Smooth muscle cell (in vitro differentiated cells): ENCODE results near the gene C21orf91. TPM values are rescaled to one million over a fixed set of nuclear protein-coding genes. Genes with fewer than 3 reads are reported as not detected.

Source experiments
- DNase-seq: peaks from one replicate; lab custom pipeline; 2025; ENCODE audit not compliant: unreplicated experiment; lab: John Stamatoyannopoulos, UW
- H2AFZ ChIP-seq: fragments of 200-600 bp; sonication (generic); 2 replicates; pipeline ENCODE4 v1.6.0; 2016; ENCODE audit warnings: antibody characterized with exemption, low read depth, mild to moderate bottlenecking
- H3F3A ChIP-seq: fragments of 200-600 bp; sonication (generic); 2 replicates; pipeline ENCODE4 v1.6.0; 2017; ENCODE audit warnings: antibody characterized with exemption, low read depth
- H3K27ac ChIP-seq: fragments of 200-600 bp; sonication (generic); 2 replicates; pipeline ENCODE4 v1.5.1; 2016; ENCODE audit warnings: low read depth, mild to moderate bottlenecking
- H3K27me3 ChIP-seq: fragments of 200-600 bp; sonication (generic); 2 replicates; pipeline ENCODE4 v1.6.1; 2016; ENCODE audit warnings: low read depth, mild to moderate bottlenecking
- H3K36me3 ChIP-seq: fragments of 200-600 bp; sonication (generic); 2 replicates; pipeline ENCODE4 v1.5.1; 2016; ENCODE audit warnings: low read depth
- H3K4me1 ChIP-seq: fragments of 200-600 bp; sonication (generic); 2 replicates; pipeline ENCODE4 v1.5.1; 2016; ENCODE audit warnings: low read depth
- H3K4me2 ChIP-seq: fragments of 200-600 bp; sonication (generic); 2 replicates; pipeline ENCODE4 v1.6.0; 2016; ENCODE audit warnings: mild to moderate bottlenecking
- H3K4me3 ChIP-seq: fragments of 200-600 bp; sonication (generic); 2 replicates; pipeline ENCODE4 v1.5.1; 2016; ENCODE audit warnings: mild to moderate bottlenecking
- H3K79me2 ChIP-seq: fragments of 200-600 bp; sonication (generic); 2 replicates; pipeline ENCODE4 v1.6.0; 2016; ENCODE audit warnings: low read depth, mild to moderate bottlenecking
- H3K9ac ChIP-seq: fragments of 200-600 bp; sonication (generic); 2 replicates; pipeline ENCODE4 v1.6.0; 2016; ENCODE audit warnings: low read depth
- H3K9me3 ChIP-seq: fragments of 200-600 bp; sonication (generic); replicated peaks from 2 replicates; pipeline ENCODE4 v1.5.1; 2016; ENCODE audit warnings: low read depth
- H4K20me1 ChIP-seq: fragments of 200-600 bp; sonication (generic); 2 replicates; pipeline ENCODE4 v1.6.0; 2016; ENCODE audit warnings: low read depth
- CTCF ChIP-seq: fragments of 200-600 bp; sonication (generic); IDR thresholded peaks from 2 replicates; pipeline ENCODE4 v1.5.1; 2017; ENCODE audit warnings: borderline replicate concordance, mild to moderate bottlenecking, antibody characterized with exemption; ENCODE audit not compliant: insufficient read depth, poor library complexity, severe bottlenecking
- WGBS: methylation state at CpG from one replicate; pipeline ENCODE4 v1.1.7; 2016; ENCODE audit warnings: low lambda C conversion rate; 5-methylcytosine and 5-hydroxymethylcytosine counted together
- polyA plus RNA-seq: library from polyadenylated mRNA; unstranded; fragments of >200 nt; fragmentation: Nextera tagmentation; extraction: Ambion mirVana; gene quantifications from 2 replicates; pipeline ENCODE4 v1.2.1, GENCODE V29; 2016
- total RNA-seq: library from RNA; depleted of rRNA; stranded (reverse); fragments of >200 nt; gene quantifications from 2 replicates; pipeline ENCODE4 v1.2.3, GENCODE V29; 2014

C21orf91 gene
- total and polyA plus RNA-seq, 2 experiments from 2014 or later = 4.8 to 11.5 TPM

DNA sequence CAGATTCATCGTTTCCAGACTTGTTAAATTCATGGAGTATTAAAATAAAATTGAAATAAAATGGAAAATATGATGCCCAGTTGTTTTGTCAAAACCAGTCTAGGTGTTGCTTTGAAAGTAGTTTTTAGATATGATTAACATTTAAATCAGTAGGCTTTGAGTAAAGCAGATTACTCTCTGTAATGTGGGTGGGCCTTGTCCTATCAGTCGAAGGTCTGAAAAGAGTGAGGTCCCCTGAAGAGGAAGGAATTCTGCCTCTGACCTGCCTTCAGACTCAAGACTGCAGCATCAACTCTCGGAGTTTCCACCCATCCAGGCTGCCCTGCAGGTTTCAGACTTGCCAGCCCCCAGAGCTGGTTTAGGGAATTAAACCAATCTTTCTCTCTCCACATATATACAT is 36.2 kb downstream of the C21orf91 start:
- H3K4me1 ChIP-seq = no peaks in the 10 kb centered on the region
- TF ChIP-seq CTCF = no peak
- H3K27ac ChIP-seq = no peak overlapping the region
- no peak for DNase-seq
- no peak overlapping the region for H3K9ac ChIP-seq
- H3F3A ChIP-seq = no peaks in the 10 kb centered on the region
- H3K9me3 ChIP-seq = no peaks in the 10 kb centered on the region
- H3K4me2 ChIP-seq = no peak overlapping the region
- no peak overlapping the region for H2AFZ ChIP-seq
- WGBS = 93% methylated on average over 3 of the region's 3 CpGs
- no peaks in the 10 kb centered on the region for H3K79me2 ChIP-seq
- no peaks in the 10 kb centered on the region for H3K27me3 ChIP-seq
- no peak overlapping the region for H3K4me3 ChIP-seq
- peaks cover 6% of the 10 kb centered on the region for H3K36me3 ChIP-seq
- no peaks in the 10 kb centered on the region for H4K20me1 ChIP-seq

- no peaks in the 10 kb centered on the region for H3K79me2 ChIP-seq
- peaks cover 6% of the 10 kb centered on the region for H3K36me3 ChIP-seq
- no peak overlapping the region for H3K4me2 ChIP-seq
- no peak overlapping the region for H2AFZ ChIP-seq
- no peak overlapping the region for H3K9ac ChIP-seq
- WGBS = 96% methylated on average over 1 of the region's 1 CpG
- H3K27me3 ChIP-seq = no peaks in the 10 kb centered on the region
- no peaks in the 10 kb centered on the region for H3F3A ChIP-seq
- TF ChIP-seq CTCF = no peak
- no peak overlapping the region for H3K4me3 ChIP-seq
- no peaks in the 10 kb centered on the region for H3K9me3 ChIP-seq
- DNase-seq = no peak
- H3K27ac ChIP-seq = no peak overlapping the region
- H4K20me1 ChIP-seq = no peaks in the 10 kb centered on the region
- no peaks in the 10 kb centered on the region for H3K4me1 ChIP-seq
Observed at GRCh38 chr21:17782051-17782450, 37.1 kb downstream of the C21orf91 start.

DNA sequence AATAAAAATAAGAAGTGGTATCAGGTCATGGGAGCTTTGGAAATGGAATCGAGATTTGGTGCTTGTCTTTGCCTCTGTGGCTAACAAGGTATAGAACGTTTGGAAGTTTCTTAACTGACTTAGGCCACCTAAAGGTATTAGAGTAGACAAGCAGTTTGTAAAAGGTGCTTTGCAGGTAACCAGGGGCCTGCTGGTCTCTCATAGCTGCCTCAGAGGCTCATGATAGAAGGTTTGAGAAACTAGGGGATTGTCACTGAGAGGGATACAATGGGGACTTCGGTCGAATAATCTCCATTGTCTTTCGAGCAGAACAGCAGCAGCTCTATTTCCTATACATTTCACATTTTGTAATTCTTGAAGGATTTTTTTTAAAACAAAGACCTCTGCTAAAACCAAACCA is 37.6 kb downstream of the C21orf91 start:
- DNase-seq = no peak
- Histone ChIP-seq H3K9ac (no peak overlapping the region), H3F3A (no peaks in the 10 kb centered on the region), H3K4me3 (no peak overlapping the region), H3K9me3 (no peaks in the 10 kb centered on the region), H3K36me3 (peaks cover 2% of the 10 kb centered on the region), H2AFZ (no peak overlapping the region), H3K27ac (no peak overlapping the region), H4K20me1 (no peaks in the 10 kb centered on the region), H3K4me2 (no peak overlapping the region), H3K79me2 (no peaks in the 10 kb centered on the region), H3K4me1 (no peaks in the 10 kb centered on the region), H3K27me3 (no peaks in the 10 kb centered on the region)
- TF ChIP-seq CTCF = no peak
- whole genome bisulfite sequencing = 90% methylated on average over 5 of the region's 5 CpGs

DNA sequence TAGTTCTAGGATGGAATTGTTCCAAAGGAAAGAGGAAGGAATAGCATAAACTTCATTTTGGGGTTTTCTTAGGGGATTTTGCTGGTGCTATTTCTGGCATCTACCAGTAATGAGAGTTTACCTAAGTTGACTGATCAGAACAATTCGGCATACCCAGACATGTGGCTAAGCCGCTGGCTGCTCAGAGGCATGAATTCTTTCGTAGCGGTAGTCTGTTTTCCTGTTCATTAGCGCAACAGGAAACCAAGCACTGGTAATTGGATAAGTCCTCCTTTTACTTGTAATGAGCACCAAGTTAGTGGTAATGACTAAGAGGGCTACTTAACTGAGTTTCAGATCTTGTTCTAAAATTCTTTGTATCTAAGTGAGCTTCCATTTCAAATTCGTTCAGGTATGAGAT is 38.6 kb downstream of the C21orf91 start:
- H3F3A ChIP-seq = no peaks in the 10 kb centered on the region
- H2AFZ ChIP-seq = no peak overlapping the region
- no peaks in the 10 kb centered on the region for H4K20me1 ChIP-seq
- H3K36me3 ChIP-seq = no peaks in the 10 kb centered on the region
- no peak overlapping the region for H3K4me3 ChIP-seq
- no peak for DNase-seq
- no peaks in the 10 kb centered on the region for H3K4me1 ChIP-seq
- TF ChIP-seq CTCF = no peak
- no peaks in the 10 kb centered on the region for H3K79me2 ChIP-seq
- no peaks in the 10 kb centered on the region for H3K9me3 ChIP-seq
- H3K27me3 ChIP-seq = no peaks in the 10 kb centered on the region
- H3K4me2 ChIP-seq = no peak overlapping the region
- no peak overlapping the region for H3K9ac ChIP-seq
- 63% methylated on average over 6 of the region's 6 CpGs for WGBS
- no peak overlapping the region for H3K27ac ChIP-seq
